HL-60 (cell line): Measurements from ENCODE around the gene ABI3BP.

Experiments
- DNase-seq, 2 experiments: peaks; one replicate each; pipeline ENCODE4 v3.0.0-alpha.2; 2010 to 2020; ENCODE audit warnings: low read depth in 1 of 2, low spot score in 1 of 2
- H3K27ac ChIP-seq: fragments of 250-450 bp; sonication (Bioruptor Pico); replicated peaks from 2 replicates; pipeline ENCODE4 v1.5.1; 2020; ENCODE audit warnings: mild to moderate bottlenecking, moderate library complexity
- H3K27me3 ChIP-seq: fragments of 250-450 bp; sonication (Bioruptor Pico); 2 replicates; pipeline ENCODE4 v1.5.1; 2021; ENCODE audit warnings: mild to moderate bottlenecking, moderate library complexity; ENCODE audit not compliant: insufficient read depth, poor library complexity, severe bottlenecking
- H3K4me3 ChIP-seq: replicated peaks from 2 replicates; pipeline ENCODE4 v1.5.1; 2011; ENCODE audit warnings: mild to moderate bottlenecking, control low read depth, low read length; ENCODE audit not compliant: insufficient read depth
- CTCF ChIP-seq: IDR thresholded peaks from one replicate; pipeline ENCODE4 v1.5.1; 2011; ENCODE audit warnings: low read length, control low read depth, inconsistent platforms; ENCODE audit not compliant: insufficient read depth
- GABPA ChIP-seq: IDR thresholded peaks from 2 replicates; pipeline ENCODE4 v1.6.1; 2012; ENCODE audit warnings: low read depth
- POLR2AphosphoS5 ChIP-seq: IDR thresholded peaks from 2 replicates; pipeline ENCODE4 v1.6.1; 2012; ENCODE audit warnings: low read depth
- REST ChIP-seq: IDR thresholded peaks from 2 replicates; pipeline ENCODE4 v1.6.1; 2012; ENCODE audit warnings: low read depth; ENCODE audit not compliant: insufficient replicate concordance
- SPI1 ChIP-seq: IDR thresholded peaks from 2 replicates; pipeline ENCODE4 v1.6.1; 2012; ENCODE audit warnings: low read depth, mild to moderate bottlenecking, borderline replicate concordance

ABI3BP gene

GRCh38 chr3:100761211-100761942 lies 231.8 kb downstream of the ABI3BP start:
- no peaks in the 10 kb centered on the region for H3K27me3 ChIP-seq
- H3K4me3 ChIP-seq: no peak overlapping the region
- no peak for DNase-seq
- TF ChIP-seq CTCF (no peak), POLR2AphosphoS5 (no peak), SPI1 (no peak), REST (no peak), GABPA (no peak)
- H3K27ac ChIP-seq: no peak overlapping the region

- Histone ChIP-seq H3K4me3 (no peak overlapping the region), H3K27me3 (no peaks in the 10 kb centered on the region), H3K27ac (no peak overlapping the region)
- DNase-seq: no peak
- TF ChIP-seq REST (no peak), CTCF (no peak), SPI1 (no peak), GABPA (no peak), POLR2AphosphoS5 (no peak)
Measured at GRCh38 chr3:100760377-100760776, 232.8 kb downstream of the ABI3BP start.

- no peak overlapping the region for H3K27ac ChIP-seq
- TF ChIP-seq POLR2AphosphoS5 (no peak), CTCF (no peak), GABPA (no peak), REST (no peak), SPI1 (no peak)
- no peak overlapping the region for H3K4me3 ChIP-seq
- DNase-seq: no peak
- H3K27me3 ChIP-seq: no peaks in the 10 kb centered on the region
Measured at GRCh38 chr3:100759950-100760349, 233.3 kb downstream of the ABI3BP start.
